ENCODE results near the gene GPN1.
"Not testable (repeated sequence)": the region's sequence is repeated elsewhere in the genome, so short reads cannot be mapped to it uniquely, and the experiment has no call there.

The GPN1 gene

GRCh38 chr2:27627963-27628766 lies 685 bp upstream of the GPN1 start:
- DNase-seq (ENCODE audit: low spot score), result no peak

- DNase-seq (ENCODE audit: low spot score), result not testable (repeated sequence)
Observed at GRCh38 chr2:27630257-27630656, 1.4 kb downstream of the GPN1 start.

- DNase-seq (ENCODE audit: low spot score), result no peak
Observed at GRCh38 chr2:27634291-27634690, 5.4 kb downstream of the GPN1 start.

- DNase-seq (ENCODE audit: low spot score), result no peak
Observed at GRCh38 chr2:27636766-27637165, 7.9 kb downstream of the GPN1 start.

GRCh38 chr2:27638037-27638637 lies 9.3 kb downstream of the GPN1 start:
- no peak for DNase-seq (ENCODE audit: low spot score)

GRCh38 chr2:27638709-27639108 lies 9.9 kb downstream of the GPN1 start:
- no peak for DNase-seq (ENCODE audit: low spot score)

GRCh38 chr2:27640722-27641245 lies 11.9 kb downstream of the GPN1 start:
- no peak for DNase-seq (ENCODE audit: low spot score)

GRCh38 chr2:27645197-27645596 lies 16.3 kb downstream of the GPN1 start:
- DNase-seq (ENCODE audit: low spot score), result no peak

- no peak for DNase-seq (ENCODE audit: low spot score)
Observed at GRCh38 chr2:27647289-27647688, 18.4 kb downstream of the GPN1 start.

GRCh38 chr2:27647737-27648136 lies 18.9 kb downstream of the GPN1 start:
- no peak for DNase-seq (ENCODE audit: low spot score)

- no peak for DNase-seq (ENCODE audit: low spot score)
Observed at GRCh38 chr2:27651056-27651455, 22.2 kb downstream of the GPN1 start.

GRCh38 chr2:27652341-27652740 lies 23.5 kb downstream of the GPN1 start:
- DNase-seq (ENCODE audit: low spot score), result no peak

- DNase-seq (ENCODE audit: low spot score), result no peak
Observed at GRCh38 chr2:27652790-27653189, 23.9 kb downstream of the GPN1 start.

GRCh38 chr2:27653397-27653796 lies 24.5 kb downstream of the GPN1 start:
- no peak for DNase-seq (ENCODE audit: low spot score)

- no peak for DNase-seq (ENCODE audit: low spot score)
Observed at GRCh38 chr2:27655155-27655951, 26.5 kb downstream of the GPN1 start.

- no peak for DNase-seq (ENCODE audit: low spot score)
Observed at GRCh38 chr2:27661371-27661770, 32.5 kb downstream of the GPN1 start.

- DNase-seq (ENCODE audit: low spot score), result peak; percentile 41
Observed at GRCh38 chr2:27663285-27664153, 34.7 kb downstream of the GPN1 start, which contains the start of the genes SLC4A1AP and SUPT7L. Gene SLC4A1AP (plus strand): TSS chr2:27663889. CDS start chr2:27663915, 26 bp downstream. Gene SUPT7L (minus strand): TSS chr2:27663614. CDS start chr2:27662192, 1,422 bp downstream.

GRCh38 chr2:27664154-27664574 lies 35.3 kb downstream of the GPN1 start:
- no peak for DNase-seq (ENCODE audit: low spot score)

- no peak for DNase-seq (ENCODE audit: low spot score)
Observed at GRCh38 chr2:27664622-27665363, 35.9 kb downstream of the GPN1 start.

- DNase-seq (ENCODE audit: low spot score), result no peak
Observed at GRCh38 chr2:27667446-27667845, 38.6 kb downstream of the GPN1 start.

- DNase-seq (ENCODE audit: low spot score), result no peak
Observed at GRCh38 chr2:27671235-27671634, 42.4 kb downstream of the GPN1 start.

All from HuH-7.5 (cell line).